Measurements from ENCODE around the gene CNN2.

DNA sequence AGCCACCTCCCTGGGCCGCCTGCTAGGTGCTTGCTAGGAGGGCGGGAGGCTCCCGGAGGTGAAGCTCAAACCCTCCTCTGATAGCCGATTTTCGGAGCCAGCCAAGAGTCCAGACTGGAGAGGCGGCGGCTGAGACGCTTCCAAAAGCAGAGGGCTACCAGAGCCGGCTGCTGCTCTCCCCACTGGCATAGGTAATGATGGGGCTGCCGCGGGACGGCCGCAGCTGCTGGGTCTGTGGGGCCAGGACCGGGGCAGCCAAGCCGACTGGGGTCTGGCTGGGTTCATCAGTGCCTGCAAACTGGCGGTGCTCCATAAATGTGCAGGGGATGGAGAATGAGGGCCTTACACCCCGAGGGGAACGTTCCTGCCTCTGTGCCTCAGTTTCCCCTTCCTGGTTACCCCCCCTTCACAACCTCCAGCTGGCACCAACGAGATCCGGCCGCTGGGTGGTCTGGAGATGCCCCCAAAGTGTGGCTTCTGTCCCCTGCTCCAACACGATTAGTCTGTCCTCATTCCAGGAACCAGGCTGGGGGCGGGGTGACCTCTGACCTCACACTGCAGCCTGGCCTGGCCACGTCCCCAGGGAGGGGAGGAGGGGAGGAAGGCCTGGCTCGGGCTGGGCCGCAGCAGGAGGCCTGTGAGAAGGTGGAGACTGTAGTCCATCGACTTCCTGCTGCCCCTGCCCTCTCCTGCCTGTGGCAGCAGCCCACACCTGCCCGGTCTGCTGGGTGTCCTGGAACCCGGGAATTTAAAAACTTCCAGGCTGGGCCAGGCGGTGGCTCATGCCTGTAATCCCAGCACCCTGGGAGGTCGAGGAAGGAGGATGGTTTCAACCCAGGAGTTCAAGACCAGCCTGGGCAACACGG, 46.0 kb upstream of the CNN2 start:
- TF ChIP-seq, protein P1, sequence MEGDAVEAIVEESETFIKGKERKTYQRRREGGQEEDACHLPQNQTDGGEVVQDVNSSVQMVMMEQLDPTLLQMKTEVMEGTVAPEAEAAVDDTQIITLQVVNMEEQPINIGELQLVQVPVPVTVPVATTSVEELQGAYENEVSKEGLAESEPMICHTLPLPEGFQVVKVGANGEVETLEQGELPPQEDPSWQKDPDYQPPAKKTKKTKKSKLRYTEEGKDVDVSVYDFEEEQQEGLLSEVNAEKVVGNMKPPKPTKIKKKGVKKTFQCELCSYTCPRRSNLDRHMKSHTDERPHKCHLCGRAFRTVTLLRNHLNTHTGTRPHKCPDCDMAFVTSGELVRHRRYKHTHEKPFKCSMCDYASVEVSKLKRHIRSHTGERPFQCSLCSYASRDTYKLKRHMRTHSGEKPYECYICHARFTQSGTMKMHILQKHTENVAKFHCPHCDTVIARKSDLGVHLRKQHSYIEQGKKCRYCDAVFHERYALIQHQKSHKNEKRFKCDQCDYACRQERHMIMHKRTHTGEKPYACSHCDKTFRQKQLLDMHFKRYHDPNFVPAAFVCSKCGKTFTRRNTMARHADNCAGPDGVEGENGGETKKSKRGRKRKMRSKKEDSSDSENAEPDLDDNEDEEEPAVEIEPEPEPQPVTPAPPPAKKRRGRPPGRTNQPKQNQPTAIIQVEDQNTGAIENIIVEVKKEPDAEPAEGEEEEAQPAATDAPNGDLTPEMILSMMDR (IDR thresholded peaks at IDR 0.05), result no peak
- TF ChIP-seq, protein P2, sequence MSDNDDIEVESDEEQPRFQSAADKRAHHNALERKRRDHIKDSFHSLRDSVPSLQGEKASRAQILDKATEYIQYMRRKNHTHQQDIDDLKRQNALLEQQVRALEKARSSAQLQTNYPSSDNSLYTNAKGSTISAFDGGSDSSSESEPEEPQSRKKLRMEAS (IDR thresholded peaks at IDR 0.05), result no peak
- no peak for TF ChIP-seq MYC (IDR thresholded peaks at IDR 0.05; ENCODE audit: borderline replicate concordance, low read length)
